Vagina (tissue), 2 donors: ENCODE measurements around the gene RNF144B. TPM values are rescaled to one million over a fixed set of nuclear protein-coding genes. Genes with fewer than 3 reads are reported as not detected.

Source experiments
- DNase-seq, 2 donors: peaks; one replicate each; pipeline ENCODE4 v3.0.0-alpha.2; 2017; ENCODE audit errors: extremely low spot score in 2 of 2
- H3K27ac ChIP-seq: fragments of 200-600 bp; sonication (generic); one replicate; pipeline ENCODE4 v1.5.1; 2019
- H3K27me3 ChIP-seq: fragments of 200-600 bp; sonication (generic); one replicate; pipeline ENCODE4 v1.5.1; 2019
- H3K36me3 ChIP-seq, 2 donors: fragments of 200-600 bp; sonication (generic); one replicate each; pipeline ENCODE4 v1.5.1; 2017 to 2019
- H3K4me1 ChIP-seq: fragments of 200-600 bp; sonication (generic); one replicate; pipeline ENCODE4 v1.5.1; 2019
- H3K4me3 ChIP-seq, 2 donors: fragments of 200-600 bp; sonication (generic); 1 replicate in 1 of 2; 2 replicates in 1 of 2; pipeline ENCODE4 v1.5.1; 2016 to 2019
- H3K9me3 ChIP-seq: fragments of 200-600 bp; sonication (generic); one replicate; pipeline ENCODE4 v1.5.1; 2019
- CTCF ChIP-seq, 3 experiments: fragments of 450-650 bp in 2 of 3; fragments of 200-600 bp in 1 of 3; sonication (generic) in 1 of 3; IDR thresholded peaks; one replicate each; pipeline ENCODE4 v1.5.1; 2017 to 2019; ENCODE audit warnings: antibody characterized with exemption in 3 of 3, mild to moderate bottlenecking in 2 of 3, moderate library complexity in 2 of 3
- POLR2A ChIP-seq, 2 donors: fragments of 450-650 bp; IDR thresholded peaks; one replicate each; pipeline ENCODE4 v1.6.1; 2017; ENCODE audit warnings: antibody characterized with exemption in 2 of 2, mild to moderate bottlenecking in 2 of 2, moderate library complexity in 2 of 2
- POLR2AphosphoS5 ChIP-seq, 2 donors: sonication (generic); formaldehyde crosslinking; IDR thresholded peaks; one replicate each; pipeline ENCODE4 v1.9.0; 2017; ENCODE audit warnings: antibody characterized with exemption in 2 of 2, mild to moderate bottlenecking in 2 of 2, low read depth in 1 of 2; ENCODE audit not compliant: insufficient read depth in 1 of 2
- intact Hi-C: fragments of 100-400 bp; cut with DNase I; formaldehyde crosslinking; loops from one replicate; pipeline ENCODE4 v1.15.1; 2023
- total RNA-seq: library from RNA; depleted of rRNA; stranded (reverse); fragments of >200 nt; gene quantifications from one replicate; pipeline ENCODE4 v1.2.3, GENCODE V29; 2016

RNF144B gene
- total RNA-seq, 1 donor from 2014 or later: 6.9 TPM

GRCh38 chr6:18471232-18471964 lies 84.2 kb downstream of the RNF144B start:
- no peak for DNase-seq
- no peak overlapping the region for H3K27ac ChIP-seq
- H3K4me3 ChIP-seq: no peak overlapping the region
- intact Hi-C loops: no loop called here
- H3K27me3 ChIP-seq: no peaks in the 10 kb centered on the region
- no peaks in the 10 kb centered on the region for H3K4me1 ChIP-seq
- no peaks in the 10 kb centered on the region for H3K9me3 ChIP-seq
- no peak for TF ChIP-seq CTCF (IDR thresholded peaks at IDR 0.05)
- no peak for TF ChIP-seq POLR2AphosphoS5 (IDR thresholded peaks at IDR 0.05; ENCODE audit: insufficient read depth in 1 of 2, low read depth in 1 of 2)
- H3K36me3 ChIP-seq: no peaks in the 10 kb centered on the region

GRCh38 chr6:18472941-18473340 lies 85.8 kb downstream of the RNF144B start:
- no peaks in the 10 kb centered on the region for H3K9me3 ChIP-seq
- no peak for DNase-seq
- intact Hi-C loops: no loop called here

GRCh38 chr6:18473755-18474154 lies 86.6 kb downstream of the RNF144B start:
- Histone ChIP-seq H3K27me3 (no peaks in the 10 kb centered on the region), H3K27ac (no peak overlapping the region), H3K9me3 (no peaks in the 10 kb centered on the region), H3K4me3 (no peak overlapping the region), H3K4me1 (peaks cover 14% of the 10 kb centered on the region), H3K36me3 (no peaks in the 10 kb centered on the region)
- no peak for TF ChIP-seq POLR2AphosphoS5 (IDR thresholded peaks at IDR 0.05; ENCODE audit: insufficient read depth in 1 of 2, low read depth in 1 of 2)
- no peak for TF ChIP-seq CTCF (IDR thresholded peaks at IDR 0.05)
- no peak for TF ChIP-seq POLR2A (IDR thresholded peaks at IDR 0.05)
- no peak for DNase-seq
- intact Hi-C loops: no loop called here

More at GRCh38 chr6:18472941-18473340, 85.8 kb downstream of the RNF144B start:
- Histone ChIP-seq H3K36me3 (no peaks in the 10 kb centered on the region), H3K27ac (no peak overlapping the region), H3K4me3 (no peak overlapping the region), H3K27me3 (no peaks in the 10 kb centered on the region), H3K4me1 (peaks cover 13% of the 10 kb centered on the region)
- TF ChIP-seq POLR2AphosphoS5 (IDR thresholded peaks at IDR 0.05; ENCODE audit: insufficient read depth in 1 of 2, low read depth in 1 of 2) (no peak), POLR2A (IDR thresholded peaks at IDR 0.05) (no peak), CTCF (IDR thresholded peaks at IDR 0.05) (no peak)

- Histone ChIP-seq H3K4me3 (no peak overlapping the region), H3K27me3 (no peaks in the 10 kb centered on the region), H3K36me3 (no peaks in the 10 kb centered on the region), H3K4me1 (peaks cover 14% of the 10 kb centered on the region), H3K9me3 (no peaks in the 10 kb centered on the region), H3K27ac (no peak overlapping the region)
- intact Hi-C loops: no loop called here
- no peak for DNase-seq
- TF ChIP-seq POLR2AphosphoS5 (IDR thresholded peaks at IDR 0.05; ENCODE audit: insufficient read depth in 1 of 2, low read depth in 1 of 2) (no peak), POLR2A (IDR thresholded peaks at IDR 0.05) (no peak), CTCF (IDR thresholded peaks at IDR 0.05) (no peak)
Observed at GRCh38 chr6:18477301-18477941, 90.3 kb downstream of the RNF144B start.

- Histone ChIP-seq H3K9me3 (no peaks in the 10 kb centered on the region), H3K4me3 (no peak overlapping the region), H3K27me3 (no peaks in the 10 kb centered on the region), H3K27ac (no peak overlapping the region), H3K4me1 (peaks cover 14% of the 10 kb centered on the region), H3K36me3 (no peaks in the 10 kb centered on the region)
- DNase-seq: no peak
- intact Hi-C loops: no loop called here
- TF ChIP-seq CTCF (IDR thresholded peaks at IDR 0.05): no peak
- no peak for TF ChIP-seq POLR2A (IDR thresholded peaks at IDR 0.05)
- TF ChIP-seq POLR2AphosphoS5 (IDR thresholded peaks at IDR 0.05; ENCODE audit: insufficient read depth in 1 of 2, low read depth in 1 of 2): no peak
Observed at GRCh38 chr6:18478610-18479009, 91.5 kb downstream of the RNF144B start.
